ENCODE data around the gene HDAC9.

The HDAC9 gene

GRCh38 chr7:18458830-18459229 lies 36.7 kb upstream of the HDAC9 start:
- H3K4me3 ChIP-seq = no peak overlapping the region
- intact Hi-C loops (cut with DNase I; ENCODE audit: low total_unique reads) = loop anchor here (10.0 kb wide), 1 partner anchor 64 kb away; no protein-coding TSS in a partner anchor
- DNase-seq = no peak
- H3K27me3 ChIP-seq = no peaks in the 10 kb centered on the region
- no peaks in the 10 kb centered on the region for H3K36me3 ChIP-seq
- H3K27ac ChIP-seq = no peak overlapping the region
- peaks cover 0 to 16% (median 3%) of the 10 kb centered on the region in 4 donors for H3K4me1 ChIP-seq
- TF ChIP-seq CTCF (IDR thresholded peaks at IDR 0.05) = no peak
- H3K9me3 ChIP-seq = no peaks in the 10 kb centered on the region

GRCh38 chr7:18459484-18460245 lies 35.9 kb upstream of the HDAC9 start:
- intact Hi-C loops (cut with DNase I; ENCODE audit: low total_unique reads) = loop anchor here (10.0 kb wide), 1 partner anchor 65 kb away; no protein-coding TSS in a partner anchor
- Histone ChIP-seq H3K9me3 (peaks cover 0 to 3% (median 0%) of the 10 kb centered on the region in 3 donors), H3K27ac (no peak overlapping the region), H3K4me3 (no peak overlapping the region), H3K27me3 (no peaks in the 10 kb centered on the region), H3K36me3 (no peaks in the 10 kb centered on the region), H3K4me1 (peaks cover 0 to 16% (median 3%) of the 10 kb centered on the region in 4 donors)
- DNase-seq = no peak
- no peak for TF ChIP-seq CTCF (IDR thresholded peaks at IDR 0.05)

- intact Hi-C loops (cut with DNase I; ENCODE audit: low total_unique reads) = no loop called here
- H3K9me3 ChIP-seq = peaks cover 0 to 5% (median 0%) of the 10 kb centered on the region in 3 donors
- DNase-seq = no peak
- no peak overlapping the region for H3K4me3 ChIP-seq
- no peaks in the 10 kb centered on the region for H3K27me3 ChIP-seq
- peaks cover 0 to 16% (median 3%) of the 10 kb centered on the region in 4 donors for H3K4me1 ChIP-seq
- no peak overlapping the region for H3K27ac ChIP-seq
- H3K36me3 ChIP-seq = no peaks in the 10 kb centered on the region
- TF ChIP-seq CTCF (IDR thresholded peaks at IDR 0.05) = no peak
Observed at GRCh38 chr7:18461785-18462467, 33.6 kb upstream of the HDAC9 start.

- no peaks in the 10 kb centered on the region for H3K36me3 ChIP-seq
- no peak for TF ChIP-seq CTCF (IDR thresholded peaks at IDR 0.05)
Observed at GRCh38 chr7:18464830-18465229, 30.7 kb upstream of the HDAC9 start.

GRCh38 chr7:18467011-18467410 lies 28.5 kb upstream of the HDAC9 start:
- no peak for DNase-seq
- no peaks in the 10 kb centered on the region for H3K36me3 ChIP-seq
- peaks cover 0 to 5% (median 0%) of the 10 kb centered on the region in 3 donors for H3K9me3 ChIP-seq
- H3K4me3 ChIP-seq = no peak overlapping the region
- intact Hi-C loops (cut with DNase I; ENCODE audit: low total_unique reads) = no loop called here
- no peak overlapping the region for H3K27ac ChIP-seq
- H3K4me1 ChIP-seq = peaks cover 0 to 31% (median 2%) of the 10 kb centered on the region in 4 donors
- TF ChIP-seq CTCF (IDR thresholded peaks at IDR 0.05) = no peak
- no peaks in the 10 kb centered on the region for H3K27me3 ChIP-seq

More at GRCh38 chr7:18464830-18465229, 30.7 kb upstream of the HDAC9 start:
- H3K4me1 ChIP-seq = peaks cover 0 to 17% (median 2%) of the 10 kb centered on the region in 4 donors
- H3K9me3 ChIP-seq = peaks cover 0 to 5% (median 0%) of the 10 kb centered on the region in 3 donors
- H3K4me3 ChIP-seq = no peak overlapping the region
- no peak for DNase-seq
- intact Hi-C loops (cut with DNase I; ENCODE audit: low total_unique reads) = no loop called here
- no peaks in the 10 kb centered on the region for H3K27me3 ChIP-seq
- no peak overlapping the region for H3K27ac ChIP-seq
